Tibial nerve (tissue), 4 donors: ENCODE measurements around the gene METTL25B.

Experiments used
- CTCF ChIP-seq, 5 experiments: fragments of 200-600 bp in 3 of 5; fragments of 450-650 bp in 2 of 5; sonication (generic) in 3 of 5; IDR thresholded peaks; one replicate each; pipeline ENCODE4 v1.5.1; 2016 to 2019; ENCODE audit warnings: antibody characterized with exemption in 5 of 5, mild to moderate bottlenecking in 3 of 5, moderate library complexity in 2 of 5
- EP300 ChIP-seq, 2 donors: sonication (generic); formaldehyde crosslinking; IDR thresholded peaks; one replicate each; pipeline ENCODE4 v1.6.1; 2017; ENCODE audit warnings: antibody characterized with exemption in 2 of 2, mild to moderate bottlenecking in 1 of 2
- POLR2A ChIP-seq, 2 donors: fragments of 450-650 bp; IDR thresholded peaks; one replicate each; pipeline ENCODE4 v1.6.1; 2017; ENCODE audit warnings: antibody characterized with exemption in 2 of 2, mild to moderate bottlenecking in 2 of 2, moderate library complexity in 2 of 2

GRCh38 chr1:156742801-156743200 lies 14.5 kb downstream of the METTL25B start:
- no peak for TF ChIP-seq CTCF (IDR thresholded peaks at IDR 0.05)
- TF ChIP-seq EP300 (IDR thresholded peaks at IDR 0.05): no peak
- no peak for TF ChIP-seq POLR2A (IDR thresholded peaks at IDR 0.05)
